Adipocyte (in vitro differentiated cells): ENCODE measurements around the gene KIAA1671.
A peak's percentile ranks its signal among the peaks of the same experiment; 100 is the strongest.

ENCODE experiments used
- DNase-seq: peaks from one replicate; pipeline ENCODE4 v3.0.0-alpha.2; 2015; ENCODE audit warnings: low read depth
- H3K27me3 ChIP-seq: replicated peaks from 2 replicates; pipeline ENCODE4 v1.7.0; 2013; ENCODE audit warnings: mild to moderate bottlenecking, low read length, moderate library complexity; ENCODE audit not compliant: control insufficient read depth, insufficient read depth
- H3K36me3 ChIP-seq: 2 replicates; pipeline ENCODE4 v1.7.0; 2013; ENCODE audit warnings: low read length, mild to moderate bottlenecking, moderate library complexity; ENCODE audit not compliant: control insufficient read depth, insufficient read depth, severe bottlenecking
- H3K4me1 ChIP-seq: 2 replicates; pipeline ENCODE4 v1.7.0; 2013; ENCODE audit warnings: mild to moderate bottlenecking, low read length, moderate library complexity; ENCODE audit not compliant: control insufficient read depth, insufficient read depth
- H3K4me3 ChIP-seq: 2 replicates; pipeline ENCODE4 v1.7.0; 2013; ENCODE audit warnings: mild to moderate bottlenecking, low read length, moderate library complexity
- H3K9ac ChIP-seq: 2 replicates; pipeline ENCODE4 v1.7.0; 2013; ENCODE audit warnings: mild to moderate bottlenecking, low read length, moderate library complexity
- H3K9me3 ChIP-seq: 2 replicates; pipeline ENCODE4 v1.7.0; 2013; ENCODE audit warnings: mild to moderate bottlenecking, low read length, moderate library complexity; ENCODE audit not compliant: control insufficient read depth

Gene KIAA1671

GRCh38 chr22:25062386-25063085, 110.0 kb downstream of the KIAA1671 start:
- Histone ChIP-seq H3K9ac (no peak overlapping the region), H3K4me3 (no peak overlapping the region), H3K36me3 (no peaks in the 10 kb centered on the region), H3K9me3 (no peaks in the 10 kb centered on the region), H3K4me1 (no peaks in the 10 kb centered on the region), H3K27me3 (no peaks in the 10 kb centered on the region)
- no peak for DNase-seq

- Histone ChIP-seq H3K4me3 (no peak overlapping the region), H3K9me3 (no peaks in the 10 kb centered on the region), H3K9ac (no peak overlapping the region), H3K27me3 (peaks cover 7% of the 10 kb centered on the region), H3K4me1 (peaks cover 1% of the 10 kb centered on the region), H3K36me3 (no peaks in the 10 kb centered on the region)
- no peak for DNase-seq
These were observed 112.5 kb downstream of the KIAA1671 start for GRCh38 chr22:25064894-25065560.

- no peak overlapping the region for H3K9ac ChIP-seq
- H3K9me3 ChIP-seq: no peaks in the 10 kb centered on the region
- H3K36me3 ChIP-seq: no peaks in the 10 kb centered on the region
- peaks cover 7% of the 10 kb centered on the region for H3K27me3 ChIP-seq
- no peak for DNase-seq
- H3K4me1 ChIP-seq: peaks cover 18% of the 10 kb centered on the region
- no peak overlapping the region for H3K4me3 ChIP-seq
These were observed 114.4 kb downstream of the KIAA1671 start for GRCh38 chr22:25066861-25067435.

GRCh38 chr22:25067851-25068421, 115.4 kb downstream of the KIAA1671 start:
- Histone ChIP-seq H3K4me3 (no peak overlapping the region), H3K9ac (no peak overlapping the region), H3K4me1 (peaks cover 18% of the 10 kb centered on the region), H3K9me3 (no peaks in the 10 kb centered on the region), H3K27me3 (peaks cover 7% of the 10 kb centered on the region), H3K36me3 (no peaks in the 10 kb centered on the region)
- no peak for DNase-seq

- Histone ChIP-seq H3K9me3 (no peaks in the 10 kb centered on the region), H3K27me3 (peaks cover 7% of the 10 kb centered on the region), H3K4me3 (no peak overlapping the region), H3K9ac (no peak overlapping the region), H3K4me1 (peaks cover 18% of the 10 kb centered on the region), H3K36me3 (no peaks in the 10 kb centered on the region)
- no peak for DNase-seq
These were observed 116.2 kb downstream of the KIAA1671 start for GRCh38 chr22:25068707-25069106.

- no peak for DNase-seq
- Histone ChIP-seq H3K27me3 (peaks cover 7% of the 10 kb centered on the region), H3K4me1 (peaks cover 18% of the 10 kb centered on the region), H3K9me3 (no peaks in the 10 kb centered on the region), H3K9ac (no peak overlapping the region), H3K4me3 (no peak overlapping the region), H3K36me3 (no peaks in the 10 kb centered on the region)
These were observed 116.9 kb downstream of the KIAA1671 start for GRCh38 chr22:25069426-25069757.

GRCh38 chr22:25069758-25070481, 117.4 kb downstream of the KIAA1671 start:
- no peak overlapping the region for H3K9ac ChIP-seq
- peaks cover 18% of the 10 kb centered on the region for H3K4me1 ChIP-seq
- no peaks in the 10 kb centered on the region for H3K9me3 ChIP-seq
- no peak for DNase-seq
- no peaks in the 10 kb centered on the region for H3K36me3 ChIP-seq
- H3K27me3 ChIP-seq: peaks cover 7% of the 10 kb centered on the region
- H3K4me3 ChIP-seq: peak overlapping the region; percentile 10

- Histone ChIP-seq H3K9ac (no peak overlapping the region), H3K9me3 (no peaks in the 10 kb centered on the region), H3K4me3 (no peak overlapping the region), H3K4me1 (peaks cover 18% of the 10 kb centered on the region), H3K36me3 (no peaks in the 10 kb centered on the region), H3K27me3 (peaks cover 7% of the 10 kb centered on the region)
- peak; percentile 37 for DNase-seq
These were observed 118.4 kb downstream of the KIAA1671 start for GRCh38 chr22:25070956-25071355.

- no peak overlapping the region for H3K4me3 ChIP-seq
- no peaks in the 10 kb centered on the region for H3K36me3 ChIP-seq
- H3K27me3 ChIP-seq: peaks cover 7% of the 10 kb centered on the region
- H3K4me1 ChIP-seq: peaks cover 18% of the 10 kb centered on the region
- no peak overlapping the region for H3K9ac ChIP-seq
- no peak for DNase-seq
- H3K9me3 ChIP-seq: no peaks in the 10 kb centered on the region
These were observed 119.2 kb downstream of the KIAA1671 start for GRCh38 chr22:25071720-25072119.

- H3K27me3 ChIP-seq: peaks cover 7% of the 10 kb centered on the region
- no peak overlapping the region for H3K9ac ChIP-seq
- no peak overlapping the region for H3K4me3 ChIP-seq
- no peaks in the 10 kb centered on the region for H3K9me3 ChIP-seq
- H3K4me1 ChIP-seq: peaks cover 18% of the 10 kb centered on the region
- DNase-seq: no peak
- H3K36me3 ChIP-seq: no peaks in the 10 kb centered on the region
These were observed 119.9 kb downstream of the KIAA1671 start for GRCh38 chr22:25072406-25072805.

GRCh38 chr22:25076336-25076735, 123.8 kb downstream of the KIAA1671 start:
- H3K9me3 ChIP-seq: no peaks in the 10 kb centered on the region
- no peaks in the 10 kb centered on the region for H3K27me3 ChIP-seq
- DNase-seq: no peak
- H3K9ac ChIP-seq: no peak overlapping the region
- H3K36me3 ChIP-seq: no peaks in the 10 kb centered on the region
- no peak overlapping the region for H3K4me3 ChIP-seq
- peaks cover 3% of the 10 kb centered on the region for H3K4me1 ChIP-seq
